DMS 273 (cell line): ENCODE measurements around the gene PANX3.
"Not testable (repeated sequence)": the region's sequence is repeated elsewhere in the genome, so short reads cannot be mapped to it uniquely, and the experiment has no call there.

Experiments
- DNase-seq: peaks from one replicate; lab custom pipeline; 2025; ENCODE audit not compliant: unreplicated experiment; lab: John Stamatoyannopoulos, UW

The PANX3 gene, protein sequence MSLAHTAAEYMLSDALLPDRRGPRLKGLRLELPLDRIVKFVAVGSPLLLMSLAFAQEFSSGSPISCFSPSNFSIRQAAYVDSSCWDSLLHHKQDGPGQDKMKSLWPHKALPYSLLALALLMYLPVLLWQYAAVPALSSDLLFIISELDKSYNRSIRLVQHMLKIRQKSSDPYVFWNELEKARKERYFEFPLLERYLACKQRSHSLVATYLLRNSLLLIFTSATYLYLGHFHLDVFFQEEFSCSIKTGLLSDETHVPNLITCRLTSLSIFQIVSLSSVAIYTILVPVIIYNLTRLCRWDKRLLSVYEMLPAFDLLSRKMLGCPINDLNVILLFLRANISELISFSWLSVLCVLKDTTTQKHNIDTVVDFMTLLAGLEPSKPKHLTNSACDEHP

DNA sequence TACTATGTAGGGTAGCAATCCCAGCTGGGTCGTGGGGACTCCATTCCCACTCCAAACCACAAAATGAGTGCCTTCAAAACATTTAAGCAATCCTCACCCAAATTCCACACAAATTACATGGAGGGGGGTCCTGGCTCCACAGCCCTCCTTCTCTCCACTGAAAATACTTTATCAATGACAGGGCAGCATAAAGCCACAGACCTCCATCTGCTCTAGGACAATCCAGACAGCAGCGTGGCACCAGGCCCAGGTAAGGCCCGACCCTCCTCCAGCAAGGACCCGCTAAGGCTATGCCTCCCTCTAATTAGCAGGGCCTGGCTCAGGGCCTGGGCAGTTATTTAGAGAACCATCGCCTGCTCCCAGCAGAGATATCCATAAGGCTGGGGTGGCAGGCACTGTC lies at the start of gene PANX3:
Gene PANX3 (plus strand): TSS at position 365 of the 400 bp plus-strand sequence. CDS start 129 bp downstream, outside the sequence.
- DNase-seq, result peak; percentile 34

DNA sequence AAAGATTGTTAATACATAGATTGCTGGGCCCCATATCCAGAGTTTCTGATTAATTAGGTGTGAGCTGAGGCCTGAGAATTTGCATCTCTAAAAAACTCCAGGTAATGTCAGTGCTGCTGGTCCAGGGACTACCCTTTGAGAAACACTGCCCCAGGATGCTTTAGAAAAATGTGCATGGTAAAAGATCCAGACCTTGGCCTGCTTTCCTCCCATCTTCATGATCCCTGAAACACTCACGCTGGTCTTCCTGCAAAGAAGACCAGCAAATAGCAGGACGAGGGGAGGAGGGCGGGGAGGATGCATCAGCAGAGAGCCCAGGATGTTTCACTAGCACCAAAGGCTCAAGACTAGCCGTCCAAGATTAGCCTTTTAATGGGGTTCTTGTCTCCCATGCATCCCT lies 41.5 kb upstream of the PANX3 start, which contains the start of gene OR8A1:
Gene OR8A1 (plus strand): TSS at position 301 of the 400 bp plus-strand sequence. CDS start 123 bp downstream, outside the sequence.
- no peak for DNase-seq

DNA sequence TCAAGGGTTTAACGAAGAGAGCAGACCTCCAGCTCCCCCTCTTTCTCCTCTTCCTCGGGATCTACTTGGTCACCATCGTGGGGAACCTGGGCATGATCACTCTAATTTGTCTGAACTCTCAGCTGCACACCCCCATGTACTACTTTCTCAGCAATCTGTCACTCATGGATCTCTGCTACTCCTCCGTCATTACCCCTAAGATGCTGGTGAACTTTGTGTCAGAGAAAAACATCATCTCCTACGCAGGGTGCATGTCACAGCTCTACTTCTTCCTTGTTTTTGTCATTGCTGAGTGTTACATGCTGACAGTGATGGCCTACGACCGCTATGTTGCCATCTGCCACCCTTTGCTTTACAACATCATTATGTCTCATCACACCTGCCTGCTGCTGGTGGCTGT lies 41.1 kb upstream of the PANX3 start:
- no peak for DNase-seq

DNA sequence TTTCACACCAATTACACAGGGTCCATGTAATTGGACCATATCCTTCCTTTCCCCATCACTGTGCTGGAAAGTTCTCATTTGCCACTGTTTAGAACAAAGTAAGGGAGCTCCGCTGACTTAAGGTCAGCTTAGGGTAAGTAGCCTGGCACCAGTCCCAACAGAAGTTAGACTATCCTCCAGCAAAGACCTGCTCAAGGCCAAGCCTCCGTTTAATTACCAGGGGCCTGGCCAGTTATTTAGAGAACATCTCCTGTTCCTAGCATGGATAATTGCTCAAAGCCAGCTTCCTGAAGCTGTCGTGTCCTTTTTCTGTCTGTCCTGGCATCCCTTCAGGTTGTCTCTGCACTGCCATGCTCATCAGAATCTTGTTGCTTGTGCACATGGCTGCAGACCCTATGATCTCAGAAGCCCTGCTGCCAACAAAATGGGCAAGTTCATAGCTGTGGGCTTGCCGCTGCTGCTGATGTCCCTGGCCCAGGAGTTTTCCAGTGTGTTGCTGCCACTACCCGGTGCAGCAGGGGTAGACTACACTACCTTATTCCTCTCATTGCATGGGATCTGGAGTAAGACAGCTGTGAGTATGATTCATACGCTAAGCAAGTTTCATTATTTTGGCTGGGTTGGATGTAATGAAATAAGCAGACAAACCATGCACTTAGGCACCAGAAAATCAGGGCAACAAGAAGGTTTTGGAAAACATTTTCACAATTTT lies 33.4 kb upstream of the PANX3 start:
- no peak for DNase-seq

DNA sequence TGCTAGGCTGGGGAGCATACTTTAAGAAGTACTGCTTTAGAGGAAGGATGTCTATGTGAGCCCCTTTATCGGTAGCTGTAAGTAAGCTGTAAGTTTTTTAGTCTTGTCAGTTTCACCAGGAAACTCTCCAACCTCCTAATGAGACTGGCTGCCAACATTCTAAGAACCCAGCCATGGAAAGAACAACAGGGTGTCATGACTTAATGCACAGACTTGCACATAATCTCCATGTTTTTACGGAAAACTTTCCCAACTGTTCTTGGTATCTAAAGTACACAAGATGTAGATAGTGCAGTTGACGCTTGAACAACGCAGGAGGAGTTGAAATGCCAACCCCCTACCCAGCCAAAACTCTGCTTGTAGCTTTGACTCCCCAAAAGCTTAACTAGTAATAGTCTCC lies 32.5 kb upstream of the PANX3 start:
- DNase-seq, result no peak

DNA sequence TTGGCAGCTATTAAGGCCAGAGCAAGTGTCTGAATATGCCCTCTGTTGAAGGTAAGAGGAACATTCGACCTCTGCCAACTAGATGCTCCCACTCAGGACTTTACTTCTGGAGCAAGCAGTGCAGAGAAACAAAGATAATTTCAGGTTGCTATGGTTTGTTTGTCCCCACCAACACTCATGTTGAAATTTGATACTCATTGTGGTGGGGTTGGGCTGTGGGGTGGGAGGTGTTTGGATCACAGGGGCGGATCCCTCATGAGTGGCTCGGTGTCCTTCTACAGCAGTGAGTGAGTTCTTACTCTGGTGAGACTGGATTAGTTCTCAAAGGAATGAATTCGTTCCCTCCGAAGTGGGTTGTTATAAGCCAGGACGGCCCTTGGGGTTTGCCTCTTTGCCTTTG lies 29.4 kb upstream of the PANX3 start:
- DNase-seq, result no peak

DNA sequence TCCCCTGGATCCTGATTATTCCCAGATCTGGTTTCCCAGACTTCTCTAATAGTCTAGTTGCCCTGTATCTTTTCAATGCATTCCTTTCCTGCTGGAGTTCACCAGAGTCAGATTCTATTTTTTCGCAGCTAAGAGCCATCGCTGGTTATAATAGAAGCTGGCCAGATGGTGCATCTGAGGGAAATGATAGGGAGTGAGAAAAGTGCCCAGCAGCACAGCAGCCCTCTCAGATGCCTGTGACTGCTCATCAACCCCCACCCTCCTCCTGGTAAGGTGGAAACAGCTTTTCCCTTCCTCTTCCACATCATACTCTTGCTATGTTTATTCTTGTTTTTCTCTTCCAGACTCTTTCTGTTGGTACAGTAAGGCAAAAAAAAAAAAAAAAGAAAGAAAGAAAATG lies 28.7 kb upstream of the PANX3 start:
- peak; percentile 28 for DNase-seq

DNA sequence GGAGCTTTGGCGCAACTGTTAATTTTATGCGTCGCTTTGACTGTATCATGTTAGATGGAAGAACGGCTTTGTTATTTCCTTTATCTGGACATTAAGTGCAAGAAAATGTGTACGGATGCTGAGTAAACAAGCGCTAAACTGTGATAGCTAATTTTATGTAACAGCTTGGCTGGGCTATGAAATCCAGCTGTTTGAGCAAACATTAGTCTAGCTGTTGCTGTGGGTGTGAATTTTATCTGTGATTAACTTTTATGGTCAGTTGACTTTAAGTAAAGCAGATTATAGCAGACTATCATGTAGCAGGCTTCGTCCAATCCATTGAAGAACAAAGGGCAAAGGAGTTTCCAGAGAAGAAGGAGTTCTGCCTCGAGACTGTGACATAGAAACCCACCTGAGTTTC lies 27.4 kb upstream of the PANX3 start:
- no peak for DNase-seq

DNA sequence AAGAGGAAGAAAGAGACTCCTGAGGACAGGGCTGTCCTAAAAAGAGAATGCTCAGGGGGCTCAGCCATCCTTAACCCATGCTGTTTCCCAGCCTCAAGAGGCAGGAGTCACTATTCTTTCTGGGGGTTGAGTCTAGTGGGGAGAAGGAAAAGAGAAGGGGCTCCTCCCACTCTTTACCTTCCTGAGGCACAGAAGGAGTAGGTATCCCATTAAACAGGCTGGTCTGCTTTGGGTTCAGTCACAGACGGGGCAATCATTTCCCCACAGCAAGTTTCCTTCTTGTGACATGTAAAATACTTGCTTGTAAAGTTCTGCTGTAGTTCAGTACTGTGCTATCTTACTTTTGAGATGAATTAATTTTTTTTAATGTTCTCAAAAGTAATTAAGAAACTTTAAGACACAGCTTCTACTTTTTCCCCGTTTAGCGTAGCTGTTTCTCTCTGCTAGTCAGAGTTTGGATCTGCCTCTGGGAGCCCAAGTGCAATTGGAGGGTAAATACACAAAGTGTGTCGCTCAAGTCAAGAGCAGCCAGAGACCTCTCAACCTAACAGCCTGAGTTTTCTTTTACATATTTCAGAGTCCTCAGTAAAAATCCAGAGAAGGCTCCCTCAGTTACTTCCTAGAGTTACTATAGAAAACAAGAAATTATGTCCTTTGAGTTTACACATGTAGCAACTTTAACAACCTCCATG lies 26.4 kb upstream of the PANX3 start:
- no peak for DNase-seq

DNA sequence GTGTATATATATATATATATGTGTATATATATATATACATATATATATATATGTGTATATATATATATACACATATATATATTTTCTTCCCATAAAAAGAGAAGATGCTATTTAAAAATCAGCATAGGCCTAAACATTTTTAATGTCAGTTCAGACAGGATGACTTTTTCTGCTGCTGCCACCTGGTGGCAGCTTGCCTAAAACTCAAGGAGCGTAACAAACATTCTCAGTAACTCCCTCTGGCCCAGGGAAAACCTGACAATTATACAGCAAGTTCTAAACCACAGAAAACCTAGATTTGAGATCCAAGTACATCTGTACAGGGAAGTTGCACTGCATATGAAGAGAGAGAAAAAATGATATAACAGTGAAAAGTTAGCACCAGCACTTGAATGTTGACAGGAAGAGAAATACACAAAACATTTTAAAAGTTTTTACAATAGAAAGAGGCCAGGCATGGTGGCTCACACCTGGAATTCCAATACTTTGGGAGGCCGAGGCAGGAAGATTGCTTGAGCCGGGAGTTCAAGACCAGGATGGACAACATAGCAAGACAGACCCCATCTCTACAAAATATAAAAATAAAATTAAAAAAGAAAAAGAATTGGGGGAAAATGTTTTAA lies 24.9 kb upstream of the PANX3 start:
- peak; percentile 68 for DNase-seq

DNA sequence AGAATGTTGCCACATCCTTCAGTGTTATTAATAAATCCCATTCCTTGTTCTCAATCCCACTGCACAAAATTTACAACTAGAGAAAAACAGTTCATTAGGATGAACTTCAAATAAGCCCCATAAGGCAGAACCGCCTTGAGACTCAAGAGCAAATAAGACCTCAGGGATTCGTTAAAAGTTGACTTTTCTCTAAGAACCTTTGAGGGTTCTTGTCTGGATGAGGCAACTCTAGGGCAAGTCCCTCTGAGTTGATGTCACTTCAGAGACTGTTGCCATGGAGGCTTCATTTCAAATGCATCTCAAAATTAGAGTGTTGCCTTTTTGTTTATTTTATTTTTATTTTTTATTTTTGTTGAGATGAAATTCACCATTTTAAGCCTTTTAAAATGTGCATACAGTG lies 19.8 kb upstream of the PANX3 start:
- no peak for DNase-seq

DNA sequence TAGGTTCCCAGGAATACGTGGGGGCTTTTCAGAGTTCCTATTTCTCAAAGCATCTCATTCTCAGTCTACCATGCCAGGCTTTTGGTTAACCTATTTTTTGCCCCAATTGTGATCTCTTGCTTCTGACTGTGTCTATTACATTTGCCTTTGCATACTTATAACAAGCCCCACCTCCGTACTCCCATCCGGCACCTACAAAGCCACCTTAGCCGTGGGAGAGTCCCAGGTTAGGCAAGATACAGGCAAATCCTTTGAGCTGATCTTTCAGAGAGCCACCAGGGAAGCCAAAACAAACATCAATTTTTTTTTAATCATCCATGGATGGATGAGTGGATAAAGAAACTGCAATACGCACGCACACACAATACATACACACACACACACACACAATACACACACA lies 18.6 kb upstream of the PANX3 start:
- DNase-seq, result no peak

DNA sequence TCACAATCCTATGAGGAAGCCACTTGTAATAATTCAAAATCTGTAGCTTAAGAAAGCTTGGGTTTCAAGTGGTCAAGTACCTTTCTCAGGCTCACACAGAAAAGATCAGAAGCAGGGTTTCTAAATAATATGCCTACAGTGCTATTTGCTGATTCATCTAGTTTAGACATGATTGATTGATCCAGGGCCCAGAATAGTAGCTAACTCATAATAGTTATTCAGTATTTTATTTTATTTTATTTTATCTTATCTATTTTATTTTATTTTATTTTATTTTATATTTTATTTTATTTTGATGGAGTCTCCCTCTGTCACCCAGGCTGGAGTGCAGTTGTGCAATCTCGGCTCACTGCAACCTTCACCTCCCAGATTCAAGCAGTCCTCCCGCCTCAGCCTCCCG lies 15.9 kb upstream of the PANX3 start:
- no peak for DNase-seq

DNA sequence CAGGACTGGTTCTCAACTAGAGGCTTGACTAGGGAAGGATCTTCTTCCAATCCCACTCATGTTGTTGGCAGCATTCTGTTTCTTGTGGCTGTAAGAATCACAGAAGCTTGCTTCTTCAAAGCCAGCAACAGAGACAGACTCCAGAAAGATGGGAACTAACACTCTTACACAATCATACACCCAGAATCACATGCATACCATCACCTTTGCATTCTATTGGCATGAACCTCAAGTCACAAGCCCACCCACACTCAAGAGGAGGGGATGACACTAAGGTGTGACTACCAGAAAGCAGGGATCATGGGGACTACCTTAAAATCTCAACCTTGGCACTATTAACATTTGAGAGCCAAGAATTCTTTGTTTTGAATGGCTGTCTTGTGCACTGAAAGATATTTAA lies 13.6 kb upstream of the PANX3 start:
- no peak for DNase-seq

DNA sequence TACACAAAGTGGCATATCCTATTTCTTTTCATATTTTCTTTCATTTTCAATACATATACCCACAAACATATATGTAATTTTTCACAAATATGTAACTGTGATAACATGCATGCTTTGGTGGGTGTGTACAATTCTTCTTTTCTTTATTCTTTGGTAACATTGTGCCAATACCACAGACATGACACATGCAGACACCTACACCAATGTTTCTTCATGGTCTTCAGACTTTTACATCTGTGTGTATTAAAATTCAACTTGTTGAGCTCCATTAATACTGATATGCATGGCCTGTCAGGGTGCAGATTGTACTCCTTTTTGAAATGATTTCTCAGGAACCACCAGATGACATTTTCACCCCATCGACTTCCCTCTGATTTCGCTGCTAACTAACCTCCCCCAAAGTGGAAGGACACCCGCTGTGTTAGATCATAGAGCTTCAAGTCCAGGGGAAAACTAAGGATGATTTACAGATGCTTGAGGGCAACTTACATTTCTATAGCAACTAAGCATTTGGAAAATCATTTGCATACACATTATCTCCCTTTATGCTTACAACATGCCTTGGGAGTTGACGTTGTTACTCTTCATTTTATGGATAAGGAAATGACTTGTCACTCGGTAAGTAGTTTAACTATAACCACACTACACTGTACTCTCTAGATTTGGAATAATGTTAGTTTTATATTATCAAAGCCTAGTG lies 10.5 kb upstream of the PANX3 start:
- DNase-seq, result no peak

DNA sequence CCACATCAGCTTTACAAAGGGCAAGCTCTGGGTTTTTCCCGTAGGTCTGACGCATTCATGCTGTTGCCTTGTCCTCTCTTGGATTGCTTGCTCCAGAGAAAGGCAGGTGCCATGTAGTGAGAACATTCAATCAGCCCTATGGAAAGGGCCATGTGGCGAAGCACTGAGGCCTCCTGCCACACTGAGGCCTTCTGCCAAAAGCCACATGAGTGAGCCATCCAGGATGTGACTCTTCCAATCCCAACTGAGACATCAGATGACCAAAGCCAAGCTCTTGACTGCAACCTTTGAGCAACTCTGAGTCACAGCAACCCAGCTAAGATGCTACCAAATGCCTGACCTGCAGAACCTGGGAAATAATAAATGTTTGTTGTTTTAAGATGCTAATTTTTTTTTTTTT lies 9.0 kb upstream of the PANX3 start:
- no peak for DNase-seq

DNA sequence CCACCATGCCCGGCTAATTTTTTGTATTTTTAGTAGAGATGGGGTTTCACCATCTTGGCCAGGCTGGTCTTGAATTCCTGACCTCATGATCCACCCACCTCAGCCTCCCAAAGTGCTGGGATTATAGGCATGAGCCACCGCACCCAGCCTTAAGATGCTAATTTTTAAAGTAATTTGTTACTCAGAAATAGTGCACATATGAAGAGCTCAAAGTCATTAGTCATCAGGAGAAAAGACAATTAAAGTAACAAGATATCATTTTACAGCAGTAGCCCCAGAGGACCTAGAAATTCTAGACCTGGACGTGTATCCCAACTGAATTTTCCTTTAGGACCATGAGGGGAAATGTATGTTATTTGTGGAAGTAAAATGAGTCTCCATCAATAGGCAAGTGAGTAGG lies 8.5 kb upstream of the PANX3 start:
- not testable (repeated sequence) for DNase-seq

DNA sequence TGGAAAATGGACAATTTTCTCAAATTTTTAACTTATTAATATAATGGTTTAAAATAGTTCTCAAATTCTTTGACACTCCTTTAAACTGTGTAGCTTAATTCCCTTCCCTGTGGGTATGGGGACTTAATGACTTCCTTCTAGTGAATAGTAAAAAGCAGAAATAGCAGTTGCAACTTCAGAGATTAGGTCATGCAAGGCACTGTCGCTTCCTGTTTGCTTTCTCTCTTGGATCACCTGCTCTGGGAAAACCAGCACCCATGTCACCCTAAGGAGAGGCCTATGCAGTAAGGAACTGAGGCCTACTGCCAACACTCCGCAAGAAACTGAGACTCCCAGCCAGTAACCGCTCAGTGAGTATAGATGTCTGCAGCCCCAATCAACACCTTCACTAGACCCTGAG lies 5.5 kb upstream of the PANX3 start:
- DNase-seq, result no peak

DNA sequence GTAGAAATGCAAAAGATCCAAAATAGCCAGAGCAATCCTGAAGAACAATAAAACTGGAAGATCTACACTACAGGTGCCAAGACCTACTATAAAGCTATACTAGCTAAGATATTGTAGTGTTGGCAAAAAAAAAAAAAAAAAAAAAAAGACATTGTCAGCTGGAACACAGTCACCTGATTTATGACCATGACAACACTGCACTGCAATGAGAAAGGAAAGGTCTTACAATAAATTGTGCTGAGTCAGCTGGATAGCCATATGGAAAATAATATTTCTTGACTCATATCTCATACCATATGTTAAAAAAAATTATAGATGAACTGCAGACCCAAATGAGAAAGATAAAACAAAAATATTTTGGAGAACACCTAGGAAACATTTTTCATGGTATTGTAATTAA lies 3.1 kb upstream of the PANX3 start:
- no peak for DNase-seq

DNA sequence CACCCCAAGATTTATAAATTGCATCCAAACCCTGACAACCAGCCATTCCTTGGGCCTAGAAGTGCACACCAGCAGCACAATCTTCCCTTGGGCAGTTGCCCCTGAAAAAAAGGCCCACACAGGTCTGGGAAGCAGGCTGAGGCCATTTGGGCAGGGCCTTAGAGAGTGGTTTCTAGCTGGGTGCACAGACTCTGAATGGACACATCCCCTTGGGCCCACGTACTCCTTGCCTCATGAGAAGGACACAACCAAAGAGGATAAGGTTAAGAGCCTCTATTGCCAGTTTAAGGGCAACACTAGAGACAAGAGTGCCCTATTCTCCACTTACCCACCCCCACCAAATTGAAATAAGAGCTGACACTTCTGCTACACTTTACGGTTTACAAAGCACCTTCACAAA lies 933 bp upstream of the PANX3 start:
- no peak for DNase-seq

DNA sequence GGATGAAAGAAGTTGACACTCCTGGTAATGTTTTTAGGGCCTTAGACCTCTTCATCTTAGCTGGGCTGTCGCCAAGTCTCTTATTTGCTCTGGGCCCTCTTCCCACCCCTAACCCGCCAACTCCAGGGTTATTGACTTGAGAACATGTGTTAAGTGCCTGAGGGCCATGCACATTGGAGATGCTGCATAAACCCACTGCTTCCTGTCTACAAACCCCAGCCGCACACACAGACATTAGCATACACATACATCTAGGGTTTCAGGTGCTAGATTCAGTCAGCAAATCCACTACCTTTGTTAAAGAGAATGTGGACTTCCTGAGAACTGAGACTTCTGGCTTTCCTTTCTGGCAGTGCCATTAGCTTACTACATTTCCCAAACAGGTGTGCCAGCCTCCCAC lies 817 bp downstream of the PANX3 start:
- DNase-seq, result peak; percentile 2
